ENCODE measurements around the gene CASP7. TPM values are rescaled to one million over a fixed set of nuclear protein-coding genes. Genes with fewer than 3 reads are reported as not detected.

The CASP7 gene
- total and polyA plus RNA-seq, 10 of the 15 experiments (the other 5 are each of a cell fraction or from before 2014, with no cell fraction given): 23.7 to 34.4 (median 28.7) TPM

- TF ChIP-seq ZNF592 (IDR thresholded peaks at IDR 0.05) (no peak), STAT1 (conservative IDR thresholded peaks at IDR 0.05) (no peak)
- TF ChIP-seq, protein P1, sequence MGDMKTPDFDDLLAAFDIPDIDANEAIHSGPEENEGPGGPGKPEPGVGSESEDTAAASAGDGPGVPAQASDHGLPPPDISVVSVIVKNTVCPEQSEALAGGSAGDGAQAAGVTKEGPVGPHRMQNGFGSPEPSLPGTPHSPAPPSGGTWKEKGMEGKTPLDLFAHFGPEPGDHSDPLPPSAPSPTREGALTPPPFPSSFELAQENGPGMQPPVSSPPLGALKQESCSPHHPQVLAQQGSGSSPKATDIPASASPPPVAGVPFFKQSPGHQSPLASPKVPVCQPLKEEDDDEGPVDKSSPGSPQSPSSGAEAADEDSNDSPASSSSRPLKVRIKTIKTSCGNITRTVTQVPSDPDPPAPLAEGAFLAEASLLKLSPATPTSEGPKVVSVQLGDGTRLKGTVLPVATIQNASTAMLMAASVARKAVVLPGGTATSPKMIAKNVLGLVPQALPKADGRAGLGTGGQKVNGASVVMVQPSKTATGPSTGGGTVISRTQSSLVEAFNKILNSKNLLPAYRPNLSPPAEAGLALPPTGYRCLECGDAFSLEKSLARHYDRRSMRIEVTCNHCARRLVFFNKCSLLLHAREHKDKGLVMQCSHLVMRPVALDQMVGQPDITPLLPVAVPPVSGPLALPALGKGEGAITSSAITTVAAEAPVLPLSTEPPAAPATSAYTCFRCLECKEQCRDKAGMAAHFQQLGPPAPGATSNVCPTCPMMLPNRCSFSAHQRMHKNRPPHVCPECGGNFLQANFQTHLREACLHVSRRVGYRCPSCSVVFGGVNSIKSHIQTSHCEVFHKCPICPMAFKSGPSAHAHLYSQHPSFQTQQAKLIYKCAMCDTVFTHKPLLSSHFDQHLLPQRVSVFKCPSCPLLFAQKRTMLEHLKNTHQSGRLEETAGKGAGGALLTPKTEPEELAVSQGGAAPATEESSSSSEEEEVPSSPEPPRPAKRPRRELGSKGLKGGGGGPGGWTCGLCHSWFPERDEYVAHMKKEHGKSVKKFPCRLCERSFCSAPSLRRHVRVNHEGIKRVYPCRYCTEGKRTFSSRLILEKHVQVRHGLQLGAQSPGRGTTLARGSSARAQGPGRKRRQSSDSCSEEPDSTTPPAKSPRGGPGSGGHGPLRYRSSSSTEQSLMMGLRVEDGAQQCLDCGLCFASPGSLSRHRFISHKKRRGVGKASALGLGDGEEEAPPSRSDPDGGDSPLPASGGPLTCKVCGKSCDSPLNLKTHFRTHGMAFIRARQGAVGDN (IDR thresholded peaks at IDR 0.05): no peak
These were observed 16.6 kb upstream of the CASP7 start (continued) for GRCh38 chr10:113663142-113663541.

- ATAC-seq (no peak), FAIRE-seq (no peak), DNase-seq (ENCODE audit: low read depth, low spot score) (no peak)
- intact Hi-C loops (cut with micrococcal nuclease; ENCODE audit: unreplicated experiment): no loop called here
- Histone ChIP-seq H3K27ac (ENCODE audit: control insufficient read depth, insufficient read depth) (no peak within 1 kb of the TSS), H4K20me1 (ENCODE audit: control insufficient read depth, insufficient read depth) (no peaks in the 10 kb centered on the region), H2AFZ (ENCODE audit: control insufficient read depth, low read depth, low read length) (no peak within 1 kb of the TSS), H3K79me2 (ENCODE audit: control insufficient read depth, insufficient read depth, low read length) (no peaks in the 10 kb centered on the region), H3K4me1 (ENCODE audit: control insufficient read depth, insufficient read depth, low read length) (peaks cover 5% of the 10 kb centered on the region), H3K9ac (ENCODE audit: control insufficient read depth, insufficient read depth, low read length) (no peak within 1 kb of the TSS), H3K27me3 (replicated peaks in 1 of 2; ENCODE audit: control insufficient read depth in 2 of 2, insufficient read depth in 2 of 2, low read length in 1 of 2) (no peaks in the 10 kb centered on the region), H3K4me2 (ENCODE audit: control insufficient read depth, insufficient read depth) (no peak within 1 kb of the TSS), H3K36me3 (ENCODE audit: control insufficient read depth in 2 of 2, insufficient read depth in 2 of 2, low read length in 1 of 2) (no peaks in the 10 kb centered on the region), H3K4me3 (no peak within 1 kb of the TSS), H3K9me3 (replicated peaks; ENCODE audit: control insufficient read depth, insufficient read depth, low read length) (no peaks in the 10 kb centered on the region; the same call in 2 of the 3 replicates)
- RAD21 ChIA-PET (ENCODE audit: unreplicated experiment): no interaction called here
- CTCF ChIA-PET: no interaction called here
- SMC1A ChIA-PET (ENCODE audit: uncharacterized antibody, unreplicated experiment): interaction anchor here (1.5 kb wide), 1 partner anchor 23 kb away, joined by 3 read pairs; no protein-coding TSS in a partner anchor
- 38% methylated on average over 5 of the region's 5 CpGs for WGBS (ENCODE audit: insufficient coverage, insufficient replicate concordance, low lambda C conversion rate, missing lambda C conversion rate)
- in situ Hi-C loops (cut with MboI): no loop called here
- no TSS peak for BruUV-seq (replicated peaks)
- POLR2A ChIA-PET: no interaction called here
- no peak for TF ChIP-seq MYC (IDR thresholded peaks at IDR 0.05; ENCODE audit: insufficient read depth, insufficient read length, insufficient replicate concordance, low read length, severe bottlenecking)
- no peak for TF ChIP-seq HDGF (IDR thresholded peaks at IDR 0.05)
- TF ChIP-seq MTA2 (IDR thresholded peaks at IDR 0.05; ENCODE audit: low read depth): no peak
- TF ChIP-seq KAT2A (conservative IDR thresholded peaks at IDR 0.05; ENCODE audit: control insufficient read depth, low read depth, low read length): no peak
- no peak for TF ChIP-seq GATAD2B (conservative IDR thresholded peaks at IDR 0.05; ENCODE audit: low read depth)
- TF ChIP-seq BMI1 (IDR thresholded peaks at IDR 0.05; ENCODE audit: borderline replicate concordance): no peak
- TF ChIP-seq RCOR1 (conservative IDR thresholded peaks at IDR 0.05; ENCODE audit: low read depth, low read length): no peak
- TF ChIP-seq SRF (IDR thresholded peaks at IDR 0.05; ENCODE audit: low read depth in 2 of 2, low read length in 2 of 2): no peak
- TF ChIP-seq, protein P2, sequence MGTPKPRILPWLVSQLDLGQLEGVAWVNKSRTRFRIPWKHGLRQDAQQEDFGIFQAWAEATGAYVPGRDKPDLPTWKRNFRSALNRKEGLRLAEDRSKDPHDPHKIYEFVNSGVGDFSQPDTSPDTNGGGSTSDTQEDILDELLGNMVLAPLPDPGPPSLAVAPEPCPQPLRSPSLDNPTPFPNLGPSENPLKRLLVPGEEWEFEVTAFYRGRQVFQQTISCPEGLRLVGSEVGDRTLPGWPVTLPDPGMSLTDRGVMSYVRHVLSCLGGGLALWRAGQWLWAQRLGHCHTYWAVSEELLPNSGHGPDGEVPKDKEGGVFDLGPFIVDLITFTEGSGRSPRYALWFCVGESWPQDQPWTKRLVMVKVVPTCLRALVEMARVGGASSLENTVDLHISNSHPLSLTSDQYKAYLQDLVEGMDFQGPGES (IDR thresholded peaks at IDR 0.05): no peak
- no peak for TF ChIP-seq BHLHE40 (IDR thresholded peaks at IDR 0.05; ENCODE audit: borderline replicate concordance in 1 of 2, low read depth in 2 of 2, low read length in 1 of 2)
- no peak for TF ChIP-seq STAT3 (IDR thresholded peaks at IDR 0.05; ENCODE audit: low read depth, low read length)
- TF ChIP-seq JUNB (IDR thresholded peaks at IDR 0.05): no peak
These were observed 15.8 kb upstream of the CASP7 start, which contains the start of gene NRAP for GRCh38 chr10:113663908-113664307. Gene NRAP, minus strand, starts transcription at chr10:113664041. Its CDS starts 159 bp downstream, at chr10:113663882.
